ENCODE measurements around the gene SMKR1.
A peak's percentile ranks its signal among the peaks of the same experiment; 100 is the strongest.

The SMKR1 gene

DNA sequence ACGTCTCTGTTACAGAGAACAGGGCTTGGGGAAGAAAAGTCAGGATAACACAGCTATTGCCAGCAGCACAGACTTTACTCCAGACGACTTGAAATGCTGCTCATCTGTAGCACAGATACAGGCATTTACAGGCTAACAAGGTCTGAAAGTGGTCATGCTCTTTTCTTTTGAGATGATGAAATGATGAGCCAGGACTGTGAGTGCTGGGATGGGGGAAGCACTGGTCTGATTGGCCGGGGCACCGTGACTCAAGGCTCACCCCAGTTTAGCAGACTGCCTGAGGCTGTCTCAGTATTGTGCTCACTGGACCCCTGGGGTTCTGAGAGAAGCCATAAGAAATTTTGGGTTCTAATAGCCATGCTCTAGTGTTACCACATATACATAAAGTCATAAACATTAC lies 12.4 kb downstream of the SMKR1 start:
- Histone ChIP-seq H3K4me2 (ENCODE audit: low read length, poor library complexity, severe bottlenecking) (no peak overlapping the region), H3K36me3 (ENCODE audit: control insufficient read depth in 1 of 2, insufficient read depth in 2 of 2, low read depth in 1 of 2, low read length in 2 of 2) (no peaks in the 10 kb centered on the region), H3K79me1 (replicated peaks; ENCODE audit: low read length, poor library complexity, severe bottlenecking) (no peaks in the 10 kb centered on the region), H4K91ac (ENCODE audit: low read length) (no peak overlapping the region), H3K27ac (ENCODE audit: low read length, poor library complexity, severe bottlenecking) (no peak overlapping the region), H2BK15ac (ENCODE audit: low read depth, poor library complexity, severe bottlenecking) (no peak overlapping the region), H3K27me3 (ENCODE audit: control insufficient read depth in 1 of 2, insufficient read depth in 1 of 2, low read length in 2 of 2) (peaks cover 4 to 17% of the 10 kb centered on the region in 2 experiments), H2BK5ac (ENCODE audit: low read depth, low read length, poor library complexity, severe bottlenecking) (no peak overlapping the region), H3K9me3 (ENCODE audit: control insufficient read depth, low read length) (no peaks in the 10 kb centered on the region), H3K18ac (ENCODE audit: low read depth in 1 of 2, low read length in 2 of 2) (no peak overlapping the region), H3K9ac (ENCODE audit: low read length) (peak overlapping the region; percentile 41), H3K23ac (ENCODE audit: low read length in 2 of 2) (no peak overlapping the region), H3K4me1 (ENCODE audit: control insufficient read depth, insufficient read depth, low read depth, low read length) (no peaks in the 10 kb centered on the region), H2AFZ (ENCODE audit: low read depth, low read length) (no peak overlapping the region), H3K4ac (ENCODE audit: low read depth in 1 of 2, low read length in 2 of 2) (no peak overlapping the region), H2AK5ac (ENCODE audit: low read length, severe bottlenecking) (no peak overlapping the region), H2BK120ac (ENCODE audit: low read depth, low read length) (no peak overlapping the region), H3K4me3 (ENCODE audit: insufficient read depth in 1 of 2, low read depth in 1 of 2, low read length in 2 of 2) (no peak overlapping the region), H4K8ac (ENCODE audit: low read length) (no peak overlapping the region), H2BK12ac (ENCODE audit: low read length in 2 of 2) (no peak overlapping the region), H3K14ac (ENCODE audit: low read length in 2 of 2) (no peak overlapping the region)
- no peak for DNase-seq
- WGBS = 75% methylated on average over 3 of the region's 4 CpGs

DNA sequence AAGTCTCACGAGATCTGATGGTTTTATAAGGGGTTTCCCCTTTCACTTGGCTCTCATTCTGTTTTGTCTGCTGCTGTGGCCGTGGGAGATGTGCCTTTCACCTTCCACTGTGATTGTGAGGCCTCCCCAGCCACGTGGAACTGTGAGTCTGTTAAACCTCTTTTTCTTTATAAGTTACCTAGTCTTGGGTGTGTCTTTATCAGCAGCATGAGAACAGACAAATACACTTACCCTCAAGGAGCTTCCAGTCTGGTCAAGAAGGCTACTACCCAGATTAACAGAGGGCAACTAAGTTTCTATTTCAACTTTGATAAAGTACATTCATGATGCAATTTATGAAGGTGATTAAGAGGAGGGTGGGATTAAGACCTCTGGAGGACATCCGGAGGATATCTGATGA lies 13.1 kb downstream of the SMKR1 start:
- H2AFZ ChIP-seq (ENCODE audit: low read depth, low read length) = no peak overlapping the region
- DNase-seq = no peak
- H2BK15ac ChIP-seq (ENCODE audit: low read depth, poor library complexity, severe bottlenecking) = no peak overlapping the region
- no peak overlapping the region for H4K8ac ChIP-seq (ENCODE audit: low read length)
- H3K18ac ChIP-seq (ENCODE audit: low read depth in 1 of 2, low read length in 2 of 2) = no peak overlapping the region
- no peaks in the 10 kb centered on the region for H3K79me1 ChIP-seq (replicated peaks; ENCODE audit: low read length, poor library complexity, severe bottlenecking)
- H3K9me3 ChIP-seq (ENCODE audit: control insufficient read depth, low read length) = no peaks in the 10 kb centered on the region
- no peak overlapping the region for H3K9ac ChIP-seq (ENCODE audit: low read length)
- H2BK12ac ChIP-seq (ENCODE audit: low read length in 2 of 2) = no peak overlapping the region
- no peak overlapping the region for H3K27ac ChIP-seq (ENCODE audit: low read length, poor library complexity, severe bottlenecking)
- H3K23ac ChIP-seq (ENCODE audit: low read length in 2 of 2) = no peak overlapping the region
- H2AK5ac ChIP-seq (ENCODE audit: low read length, severe bottlenecking) = no peak overlapping the region
- H3K4me3 ChIP-seq (ENCODE audit: insufficient read depth in 1 of 2, low read depth in 1 of 2, low read length in 2 of 2) = no peak overlapping the region
- no peak overlapping the region for H4K91ac ChIP-seq (ENCODE audit: low read length)
- WGBS = 82% methylated on average over 3 of the region's 4 CpGs
- H3K4me2 ChIP-seq (ENCODE audit: low read length, poor library complexity, severe bottlenecking) = no peak overlapping the region
- no peaks in the 10 kb centered on the region for H3K36me3 ChIP-seq (ENCODE audit: control insufficient read depth in 1 of 2, insufficient read depth in 2 of 2, low read depth in 1 of 2, low read length in 2 of 2)
- no peak overlapping the region for H3K14ac ChIP-seq (ENCODE audit: low read length in 2 of 2)
- no peak overlapping the region for H2BK5ac ChIP-seq (ENCODE audit: low read depth, low read length, poor library complexity, severe bottlenecking)
- H3K4me1 ChIP-seq (ENCODE audit: control insufficient read depth, insufficient read depth, low read depth, low read length) = no peaks in the 10 kb centered on the region
- H3K4ac ChIP-seq (ENCODE audit: low read depth in 1 of 2, low read length in 2 of 2) = no peak overlapping the region
- no peak overlapping the region for H2BK120ac ChIP-seq (ENCODE audit: low read depth, low read length)
- peaks cover 7 to 20% of the 10 kb centered on the region in 2 experiments for H3K27me3 ChIP-seq (ENCODE audit: control insufficient read depth in 1 of 2, insufficient read depth in 1 of 2, low read length in 2 of 2)

DNA sequence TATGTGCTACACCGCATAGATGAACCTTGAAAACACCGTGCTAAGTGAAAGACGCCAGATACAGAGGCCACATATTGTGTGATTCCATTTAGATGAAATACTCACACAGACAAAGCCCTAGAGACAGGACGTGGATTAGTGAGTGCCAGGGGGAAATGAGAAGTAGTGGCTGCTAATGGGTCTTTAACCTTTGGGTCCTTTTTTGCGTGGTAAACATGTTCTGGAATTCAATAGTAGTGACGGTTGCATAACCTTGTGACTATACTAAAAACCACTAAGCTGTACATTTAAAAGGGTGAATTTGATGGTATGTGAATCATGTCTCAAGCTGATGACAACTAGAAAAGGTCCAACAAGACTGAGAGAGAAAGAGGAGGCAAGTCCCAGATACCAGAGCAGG lies 15.6 kb downstream of the SMKR1 start:
- 85% methylated on average over 4 of the region's 6 CpGs for WGBS
- H3K4me1 ChIP-seq (ENCODE audit: control insufficient read depth, insufficient read depth, low read depth, low read length) = no peaks in the 10 kb centered on the region
- H3K18ac ChIP-seq (ENCODE audit: low read depth in 1 of 2, low read length in 2 of 2) = no peak overlapping the region

DNA sequence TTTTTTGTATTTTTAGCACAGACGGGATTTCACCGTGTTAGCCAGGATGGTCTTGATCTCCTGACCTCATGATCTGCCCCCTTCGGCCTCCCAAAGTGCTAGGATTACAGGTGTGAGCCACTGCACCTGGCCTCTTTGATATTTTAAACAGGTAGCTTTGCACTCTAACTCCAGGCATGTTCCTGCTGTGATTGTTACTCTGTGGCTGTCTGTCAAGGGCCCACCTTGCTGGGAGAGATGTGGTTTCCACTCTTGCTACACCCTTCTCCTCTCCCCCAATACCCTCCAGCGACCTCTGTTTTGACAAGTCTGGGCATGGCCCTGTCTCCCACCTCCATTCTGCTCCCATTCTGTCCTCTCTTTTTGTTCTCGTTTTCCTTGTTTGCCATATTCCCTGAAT lies 17.1 kb downstream of the SMKR1 start:
- Histone ChIP-seq H2BK120ac (ENCODE audit: low read depth, low read length) (no peak overlapping the region), H3K18ac (ENCODE audit: low read depth in 1 of 2, low read length in 2 of 2) (no peak overlapping the region), H3K9ac (ENCODE audit: low read length) (no peak overlapping the region), H3K9me3 (ENCODE audit: control insufficient read depth, low read length) (no peaks in the 10 kb centered on the region), H3K4me3 (ENCODE audit: insufficient read depth in 1 of 2, low read depth in 1 of 2, low read length in 2 of 2) (no peak overlapping the region), H2AK5ac (ENCODE audit: low read length, severe bottlenecking) (no peak overlapping the region), H3K36me3 (ENCODE audit: control insufficient read depth in 1 of 2, insufficient read depth in 2 of 2, low read depth in 1 of 2, low read length in 2 of 2) (no peaks in the 10 kb centered on the region), H3K79me1 (replicated peaks; ENCODE audit: low read length, poor library complexity, severe bottlenecking) (no peaks in the 10 kb centered on the region), H3K27me3 (ENCODE audit: control insufficient read depth in 1 of 2, insufficient read depth in 1 of 2, low read length in 2 of 2) (peaks cover 18 to 19% of the 10 kb centered on the region in 2 experiments), H4K91ac (ENCODE audit: low read length) (no peak overlapping the region), H3K14ac (ENCODE audit: low read length in 2 of 2) (no peak overlapping the region), H3K4me2 (ENCODE audit: low read length, poor library complexity, severe bottlenecking) (no peak overlapping the region), H2BK12ac (ENCODE audit: low read length in 2 of 2) (no peak overlapping the region), H3K4ac (ENCODE audit: low read depth in 1 of 2, low read length in 2 of 2) (no peak overlapping the region), H2AFZ (ENCODE audit: low read depth, low read length) (no peak overlapping the region), H3K23ac (ENCODE audit: low read length in 2 of 2) (no peak overlapping the region), H3K27ac (ENCODE audit: low read length, poor library complexity, severe bottlenecking) (no peak overlapping the region), H4K8ac (ENCODE audit: low read length) (no peak overlapping the region), H3K4me1 (ENCODE audit: control insufficient read depth, insufficient read depth, low read depth, low read length) (no peaks in the 10 kb centered on the region), H2BK15ac (ENCODE audit: low read depth, poor library complexity, severe bottlenecking) (no peak overlapping the region), H2BK5ac (ENCODE audit: low read depth, low read length, poor library complexity, severe bottlenecking) (no peak overlapping the region)
- 48% methylated on average over 5 of the region's 5 CpGs for WGBS
- DNase-seq = no peak

More for the DNA sequence above, 15.6 kb downstream of the SMKR1 start:
- no peak overlapping the region for H4K91ac ChIP-seq (ENCODE audit: low read length)
- DNase-seq = no peak
- no peak overlapping the region for H2AFZ ChIP-seq (ENCODE audit: low read depth, low read length)
- no peak overlapping the region for H3K9ac ChIP-seq (ENCODE audit: low read length)
- H3K27ac ChIP-seq (ENCODE audit: low read length, poor library complexity, severe bottlenecking) = no peak overlapping the region
- H4K8ac ChIP-seq (ENCODE audit: low read length) = no peak overlapping the region
- no peak overlapping the region for H3K23ac ChIP-seq (ENCODE audit: low read length in 2 of 2)
- no peak overlapping the region for H2AK5ac ChIP-seq (ENCODE audit: low read length, severe bottlenecking)
- no peak overlapping the region for H3K4ac ChIP-seq (ENCODE audit: low read depth in 1 of 2, low read length in 2 of 2)
- H3K4me3 ChIP-seq (ENCODE audit: insufficient read depth in 1 of 2, low read depth in 1 of 2, low read length in 2 of 2) = no peak overlapping the region
- H3K4me2 ChIP-seq (ENCODE audit: low read length, poor library complexity, severe bottlenecking) = no peak overlapping the region
- H3K79me1 ChIP-seq (replicated peaks; ENCODE audit: low read length, poor library complexity, severe bottlenecking) = no peaks in the 10 kb centered on the region
- H3K27me3 ChIP-seq (ENCODE audit: control insufficient read depth in 1 of 2, insufficient read depth in 1 of 2, low read length in 2 of 2) = peaks cover 19 to 25% of the 10 kb centered on the region in 2 experiments
- H3K9me3 ChIP-seq (ENCODE audit: control insufficient read depth, low read length) = no peaks in the 10 kb centered on the region
- no peak overlapping the region for H2BK12ac ChIP-seq (ENCODE audit: low read length in 2 of 2)
- no peaks in the 10 kb centered on the region for H3K36me3 ChIP-seq (ENCODE audit: control insufficient read depth in 1 of 2, insufficient read depth in 2 of 2, low read depth in 1 of 2, low read length in 2 of 2)
- no peak overlapping the region for H3K14ac ChIP-seq (ENCODE audit: low read length in 2 of 2)
- H2BK15ac ChIP-seq (ENCODE audit: low read depth, poor library complexity, severe bottlenecking) = no peak overlapping the region
- H2BK120ac ChIP-seq (ENCODE audit: low read depth, low read length) = no peak overlapping the region
- no peak overlapping the region for H2BK5ac ChIP-seq (ENCODE audit: low read depth, low read length, poor library complexity, severe bottlenecking)

Data from mesenchymal stem cell (in vitro differentiated cells and primary cell).